ENCODE results near the gene SS18L1.

SS18L1 gene

DNA sequence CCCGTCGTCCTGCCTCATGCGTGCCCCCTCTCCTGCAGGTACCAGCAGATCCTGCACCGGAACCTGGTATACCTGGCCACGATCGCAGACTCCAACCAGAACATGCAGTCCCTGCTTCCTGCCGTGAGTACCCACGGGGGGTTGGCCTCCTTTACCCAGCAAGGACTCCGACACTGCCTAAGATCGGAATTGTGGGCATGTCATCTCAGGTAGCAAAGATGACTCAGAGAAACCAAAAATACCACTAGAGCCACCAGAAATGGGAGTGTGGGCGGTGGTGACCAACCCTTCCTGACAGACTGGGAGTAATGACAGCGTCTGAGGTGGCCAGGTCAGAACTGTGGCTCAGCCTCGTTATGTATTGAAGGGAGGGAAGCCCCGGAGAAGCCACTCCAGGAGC lies 16.3 kb downstream of the SS18L1 start:
- peaks cover 7 to 34% of the 10 kb centered on the region in 2 donors for H3K36me3 ChIP-seq (ENCODE audit: control insufficient read depth in 1 of 2, insufficient read depth in 2 of 2, low read length in 2 of 2)
- no peak overlapping the region for H3K4me3 ChIP-seq (ENCODE audit: low read depth in 1 of 2, low read length in 2 of 2)
- no peak overlapping the region for H3K27ac ChIP-seq (ENCODE audit: low read length)
- no peaks in the 10 kb centered on the region for H3K9me3 ChIP-seq (ENCODE audit: control insufficient read depth in 1 of 2, low read length in 2 of 2)
- peaks cover 0 to 11% of the 10 kb centered on the region in 2 donors for H3K4me1 ChIP-seq (ENCODE audit: control insufficient read depth in 1 of 2, insufficient read depth in 2 of 2, low read length in 2 of 2)
- H3K27me3 ChIP-seq (ENCODE audit: low read depth, low read length) = no peaks in the 10 kb centered on the region

DNA sequence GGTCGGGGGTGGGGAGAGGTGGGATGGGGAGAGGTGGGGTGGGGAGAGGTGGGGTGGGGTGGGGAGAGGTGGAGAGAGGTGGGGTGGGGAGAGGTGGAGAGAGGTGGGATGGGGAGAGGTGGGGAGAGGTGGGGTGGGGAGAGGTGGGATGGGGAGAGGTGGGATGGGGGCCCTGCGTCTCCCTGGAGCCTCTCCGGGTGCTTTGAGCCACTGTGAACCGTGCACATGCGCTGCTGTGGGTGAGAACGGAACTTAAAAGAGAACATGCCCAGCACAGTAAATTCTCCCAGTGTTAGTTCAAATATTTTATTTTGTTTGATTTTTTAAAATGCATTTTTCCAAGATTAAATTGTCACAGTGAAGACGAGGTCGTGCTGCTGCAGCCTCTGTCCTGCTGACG lies 16.7 kb downstream of the SS18L1 start:
- Histone ChIP-seq H3K4me1 (ENCODE audit: control insufficient read depth in 1 of 2, insufficient read depth in 2 of 2, low read length in 2 of 2) (peaks cover 0 to 11% of the 10 kb centered on the region in 2 donors), H3K27ac (ENCODE audit: low read length) (no peak overlapping the region), H3K36me3 (ENCODE audit: control insufficient read depth in 1 of 2, insufficient read depth in 2 of 2, low read length in 2 of 2) (peaks cover 11 to 37% of the 10 kb centered on the region in 2 donors), H3K27me3 (ENCODE audit: low read depth, low read length) (no peaks in the 10 kb centered on the region), H3K9me3 (ENCODE audit: control insufficient read depth in 1 of 2, low read length in 2 of 2) (no peaks in the 10 kb centered on the region), H3K4me3 (ENCODE audit: low read depth in 1 of 2, low read length in 2 of 2) (no peak overlapping the region)

DNA sequence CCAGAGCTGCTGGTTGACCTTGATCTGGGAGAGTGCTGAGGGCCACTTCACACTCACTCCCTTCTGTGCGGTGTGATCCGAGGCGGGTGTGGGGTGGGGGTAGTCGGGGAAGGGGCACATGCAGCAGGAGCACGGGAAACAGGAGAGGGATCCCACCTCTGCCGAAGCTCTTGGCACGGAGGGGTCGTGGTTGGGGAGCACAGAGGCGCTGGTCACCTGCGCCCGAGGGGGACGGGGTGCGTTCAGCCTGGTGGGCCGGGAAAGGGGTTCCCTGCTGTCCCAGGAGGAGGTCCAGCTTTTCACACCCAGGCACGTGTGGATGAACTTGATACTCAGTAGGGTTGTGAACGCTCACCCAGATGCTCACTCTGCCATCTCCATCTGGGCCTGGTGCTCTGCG lies 17.3 kb downstream of the SS18L1 start:
- Histone ChIP-seq H3K4me1 (ENCODE audit: control insufficient read depth in 1 of 2, insufficient read depth in 2 of 2, low read length in 2 of 2) (peaks cover 0 to 11% of the 10 kb centered on the region in 2 donors), H3K9me3 (ENCODE audit: control insufficient read depth in 1 of 2, low read length in 2 of 2) (no peaks in the 10 kb centered on the region), H3K36me3 (ENCODE audit: control insufficient read depth in 1 of 2, insufficient read depth in 2 of 2, low read length in 2 of 2) (peaks cover 13 to 43% of the 10 kb centered on the region in 2 donors), H3K27ac (ENCODE audit: low read length) (no peak overlapping the region), H3K4me3 (ENCODE audit: low read depth in 1 of 2, low read length in 2 of 2) (no peak overlapping the region), H3K27me3 (ENCODE audit: low read depth, low read length) (no peaks in the 10 kb centered on the region)

DNA sequence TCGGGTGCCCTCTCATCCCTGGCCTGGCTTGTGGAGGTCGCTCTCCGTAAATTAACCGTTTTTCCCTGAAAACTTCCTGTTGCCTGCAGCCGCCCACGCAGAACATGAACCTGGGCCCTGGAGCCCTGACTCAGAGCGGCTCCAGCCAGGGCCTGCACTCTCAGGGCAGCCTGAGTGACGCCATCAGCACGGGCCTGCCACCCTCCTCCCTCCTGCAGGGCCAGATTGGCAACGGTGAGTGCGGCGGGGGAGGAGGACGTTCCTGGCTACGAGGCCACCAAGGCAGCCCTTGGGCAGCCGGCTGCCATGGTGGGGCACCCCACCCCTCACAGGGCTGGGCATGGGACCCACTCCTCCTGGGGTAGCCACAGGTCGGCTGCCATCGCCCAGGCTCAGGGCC lies 17.8 kb downstream of the SS18L1 start:
- no peaks in the 10 kb centered on the region for H3K27me3 ChIP-seq (ENCODE audit: low read depth, low read length)
- peaks cover 18 to 48% of the 10 kb centered on the region in 2 donors for H3K36me3 ChIP-seq (ENCODE audit: control insufficient read depth in 1 of 2, insufficient read depth in 2 of 2, low read length in 2 of 2)
- H3K4me3 ChIP-seq (ENCODE audit: low read depth in 1 of 2, low read length in 2 of 2) = no peak overlapping the region
- peaks cover 0 to 11% of the 10 kb centered on the region in 2 donors for H3K4me1 ChIP-seq (ENCODE audit: control insufficient read depth in 1 of 2, insufficient read depth in 2 of 2, low read length in 2 of 2)
- no peaks in the 10 kb centered on the region for H3K9me3 ChIP-seq (ENCODE audit: control insufficient read depth in 1 of 2, low read length in 2 of 2)
- H3K27ac ChIP-seq (ENCODE audit: low read length) = no peak overlapping the region

DNA sequence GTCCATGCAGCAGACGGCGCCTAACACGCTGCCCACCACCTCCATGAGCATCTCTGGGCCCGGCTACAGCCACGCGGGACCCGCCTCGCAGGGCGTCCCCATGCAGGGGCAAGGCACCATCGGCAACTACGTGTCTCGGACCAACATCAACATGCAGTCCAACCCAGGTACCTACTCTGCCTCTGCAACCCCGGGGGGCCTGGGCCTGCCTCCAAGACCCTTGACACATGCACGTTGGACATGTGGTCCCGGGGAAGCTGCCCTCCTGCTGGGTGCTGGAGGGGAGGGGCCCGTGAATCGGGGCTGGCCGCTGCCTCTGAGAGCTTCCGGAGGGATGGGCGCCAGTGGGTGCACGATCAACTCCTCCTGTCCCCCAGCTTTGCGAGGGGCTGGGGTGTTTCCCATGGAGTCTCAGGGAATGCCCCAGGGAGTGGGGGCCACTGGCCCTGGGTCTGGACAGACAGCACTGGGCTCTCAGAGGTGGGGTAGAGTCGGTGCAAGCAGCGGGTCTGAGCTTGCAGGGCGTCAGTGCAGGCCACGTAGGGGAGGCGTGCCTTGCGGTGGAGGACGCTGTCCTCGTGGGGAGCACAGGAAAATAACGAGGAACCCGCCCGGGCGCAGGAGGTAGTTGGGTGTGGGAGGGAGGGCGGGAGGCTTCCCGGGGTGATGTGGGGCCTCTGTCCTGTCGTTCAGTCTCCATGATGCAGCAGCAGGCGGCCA lies 19.4 kb downstream of the SS18L1 start:
- Histone ChIP-seq H3K27me3 (ENCODE audit: low read depth, low read length) (no peaks in the 10 kb centered on the region), H3K9me3 (ENCODE audit: control insufficient read depth in 1 of 2, low read length in 2 of 2) (no peaks in the 10 kb centered on the region), H3K4me1 (ENCODE audit: control insufficient read depth in 1 of 2, insufficient read depth in 2 of 2, low read length in 2 of 2) (no peaks in the 10 kb centered on the region), H3K4me3 (ENCODE audit: low read depth in 1 of 2, low read length in 2 of 2) (no peak overlapping the region), H3K27ac (ENCODE audit: low read length) (no peak overlapping the region), H3K36me3 (ENCODE audit: control insufficient read depth in 1 of 2, insufficient read depth in 2 of 2, low read length in 2 of 2) (peaks cover 20 to 57% of the 10 kb centered on the region in 2 donors)

DNA sequence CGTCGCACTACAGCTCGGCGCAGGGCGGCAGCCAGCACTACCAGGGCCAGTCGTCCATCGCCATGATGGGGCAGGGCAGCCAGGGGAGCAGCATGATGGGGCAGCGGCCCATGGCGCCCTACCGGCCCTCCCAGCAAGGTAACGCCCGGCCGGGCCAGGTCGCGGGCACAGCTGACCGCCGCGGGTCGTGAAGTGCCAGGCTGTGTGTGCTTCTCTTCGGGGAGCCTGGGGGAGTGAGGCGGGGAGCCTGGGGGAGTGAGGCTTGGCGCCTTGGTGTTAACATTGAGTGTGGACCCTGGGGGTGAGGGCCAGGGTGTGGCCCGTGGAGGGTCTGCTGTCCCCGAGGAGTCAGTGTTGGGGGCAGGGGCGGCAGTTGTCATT lies 19.9 kb downstream of the SS18L1 start:
- Histone ChIP-seq H3K36me3 (ENCODE audit: control insufficient read depth in 1 of 2, insufficient read depth in 2 of 2, low read length in 2 of 2) (peaks cover 21 to 61% of the 10 kb centered on the region in 2 donors), H3K27me3 (ENCODE audit: low read depth, low read length) (no peaks in the 10 kb centered on the region), H3K9me3 (ENCODE audit: control insufficient read depth in 1 of 2, low read length in 2 of 2) (no peaks in the 10 kb centered on the region)

DNA sequence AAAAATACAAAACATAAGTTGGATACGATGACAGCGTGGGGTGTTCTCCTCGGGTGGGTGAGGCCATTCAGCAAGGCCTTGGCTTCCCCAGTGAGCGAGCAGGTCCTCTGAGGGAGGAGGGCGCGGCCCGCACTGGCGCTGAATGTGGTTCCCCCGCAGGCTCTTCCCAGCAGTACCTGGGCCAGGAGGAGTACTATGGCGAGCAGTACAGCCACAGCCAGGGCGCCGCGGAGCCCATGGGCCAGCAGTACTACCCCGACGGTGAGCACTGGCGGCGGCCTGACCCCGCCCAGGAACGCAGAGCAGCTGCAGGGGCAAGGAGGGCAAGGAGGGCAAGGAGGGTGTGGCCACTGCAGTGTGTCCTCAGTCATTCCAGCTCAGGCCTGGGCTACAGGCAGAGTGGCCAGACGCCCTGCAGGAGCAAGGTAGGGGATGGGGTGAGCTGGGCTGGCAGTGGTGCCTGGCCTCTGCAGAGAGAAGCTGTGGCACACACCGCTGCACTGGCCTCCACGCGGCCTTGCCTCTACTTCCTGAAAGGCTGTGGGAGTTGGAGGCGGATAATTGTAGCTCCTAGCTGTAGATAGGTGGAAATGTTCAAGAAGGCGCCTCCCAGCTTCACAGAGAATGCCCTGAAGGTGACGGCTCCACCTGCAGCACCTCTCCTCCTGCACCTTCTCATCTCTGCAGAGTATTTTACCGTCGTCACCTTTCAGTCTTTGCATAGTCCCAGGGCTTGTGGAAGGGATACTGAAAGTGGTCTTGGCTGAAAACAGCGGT lies 20.6 kb downstream of the SS18L1 start:
- peaks cover 19 to 62% of the 10 kb centered on the region in 2 donors for H3K36me3 ChIP-seq (ENCODE audit: control insufficient read depth in 1 of 2, insufficient read depth in 2 of 2, low read length in 2 of 2)
- H3K4me1 ChIP-seq (ENCODE audit: control insufficient read depth in 1 of 2, insufficient read depth in 2 of 2, low read length in 2 of 2) = no peaks in the 10 kb centered on the region
- no peak overlapping the region for H3K4me3 ChIP-seq (ENCODE audit: low read depth in 1 of 2, low read length in 2 of 2)
- H3K27me3 ChIP-seq (ENCODE audit: low read depth, low read length) = no peaks in the 10 kb centered on the region
- no peak overlapping the region for H3K27ac ChIP-seq (ENCODE audit: low read length)
- H3K9me3 ChIP-seq (ENCODE audit: control insufficient read depth in 1 of 2, low read length in 2 of 2) = no peaks in the 10 kb centered on the region

More for the DNA sequence above, 19.9 kb downstream of the SS18L1 start:
- Histone ChIP-seq H3K4me3 (ENCODE audit: low read depth in 1 of 2, low read length in 2 of 2) (no peak overlapping the region), H3K4me1 (ENCODE audit: control insufficient read depth in 1 of 2, insufficient read depth in 2 of 2, low read length in 2 of 2) (no peaks in the 10 kb centered on the region), H3K27ac (ENCODE audit: low read length) (no peak overlapping the region)

DNA sequence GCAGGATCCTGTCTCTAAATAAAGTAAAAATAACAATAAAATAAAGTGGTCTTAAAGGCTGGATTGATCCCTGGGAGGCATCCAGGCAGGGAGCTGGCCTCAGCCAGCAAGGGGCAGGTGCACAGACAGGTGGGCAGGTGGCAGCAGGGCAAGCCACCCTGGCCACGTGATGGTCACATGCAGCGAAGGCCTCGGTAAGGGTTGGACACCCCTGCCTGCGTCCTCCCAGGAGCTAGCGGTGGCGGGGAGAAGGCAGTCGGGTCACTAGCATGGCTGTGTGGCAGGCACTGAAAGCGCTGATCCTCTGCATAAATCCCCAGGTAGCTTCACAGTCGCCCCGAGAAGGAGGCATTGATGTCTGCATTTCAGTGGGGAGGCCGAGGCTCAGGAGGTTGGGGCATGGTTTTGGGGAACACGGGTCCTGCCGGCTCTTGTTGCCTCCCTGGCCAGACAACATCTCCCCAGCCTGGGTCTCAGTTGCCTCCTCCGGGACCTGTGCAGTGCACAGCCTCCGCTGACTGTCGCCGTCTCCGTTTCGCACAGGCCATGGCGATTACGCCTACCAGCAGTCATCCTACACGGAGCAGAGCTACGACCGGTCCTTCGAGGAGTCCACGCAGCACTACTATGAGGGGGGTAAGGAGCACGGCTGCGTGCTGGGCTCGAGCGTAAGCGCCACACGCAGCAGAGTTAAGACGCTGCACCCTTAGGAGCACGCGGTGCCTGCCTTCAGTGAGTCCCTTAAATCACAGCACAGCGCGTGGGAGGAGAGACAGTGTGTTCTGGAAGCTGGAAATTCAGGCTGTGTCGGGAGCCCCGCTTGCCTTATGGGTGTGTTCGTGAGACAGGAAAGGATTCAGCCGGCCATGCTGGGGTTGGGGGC lies 21.6 kb downstream of the SS18L1 start:
- no peak overlapping the region for H3K27ac ChIP-seq (ENCODE audit: low read length)
- no peaks in the 10 kb centered on the region for H3K27me3 ChIP-seq (ENCODE audit: low read depth, low read length)
- H3K4me1 ChIP-seq (ENCODE audit: control insufficient read depth in 1 of 2, insufficient read depth in 2 of 2, low read length in 2 of 2) = no peaks in the 10 kb centered on the region
- H3K36me3 ChIP-seq (ENCODE audit: control insufficient read depth in 1 of 2, insufficient read depth in 2 of 2, low read length in 2 of 2) = peaks cover 19 to 69% of the 10 kb centered on the region in 2 donors
- no peaks in the 10 kb centered on the region for H3K9me3 ChIP-seq (ENCODE audit: control insufficient read depth in 1 of 2, low read length in 2 of 2)
- H3K4me3 ChIP-seq (ENCODE audit: low read depth in 1 of 2, low read length in 2 of 2) = no peak overlapping the region

DNA sequence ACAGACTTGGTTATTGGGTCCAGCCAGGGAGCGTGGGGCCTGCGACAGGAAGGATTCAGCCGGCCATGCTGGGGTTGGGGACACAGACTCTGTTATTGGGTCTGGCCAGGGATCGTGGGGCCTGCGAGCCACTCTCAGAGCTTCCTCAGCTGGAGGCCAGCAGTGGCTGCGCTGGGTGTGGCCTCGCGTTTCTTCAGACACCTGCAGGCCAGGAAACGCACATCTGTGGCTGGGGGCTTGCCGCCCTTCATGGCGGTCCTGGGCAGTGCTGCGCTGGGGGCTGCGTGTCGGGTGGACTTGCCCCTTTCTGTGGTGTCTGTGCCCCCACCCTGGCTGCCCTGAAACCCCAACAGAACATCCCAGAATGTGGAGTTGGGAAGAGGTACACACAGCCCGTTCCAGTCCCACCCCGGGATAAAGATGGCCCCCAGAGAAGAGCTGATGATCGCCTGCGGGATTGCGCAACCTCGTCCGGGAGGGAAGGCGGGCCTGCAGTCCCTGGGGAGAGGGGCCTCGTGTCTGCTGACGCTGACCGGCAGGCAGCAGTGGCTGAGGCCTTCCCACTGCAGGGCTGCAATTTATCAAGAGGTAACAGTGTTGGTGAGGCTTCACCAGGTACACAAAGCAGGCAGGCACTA lies 22.3 kb downstream of the SS18L1 start:
- Histone ChIP-seq H3K4me3 (ENCODE audit: low read depth in 1 of 2, low read length in 2 of 2) (no peak overlapping the region), H3K9me3 (ENCODE audit: control insufficient read depth in 1 of 2, low read length in 2 of 2) (no peaks in the 10 kb centered on the region), H3K27ac (ENCODE audit: low read length) (no peak overlapping the region), H3K27me3 (ENCODE audit: low read depth, low read length) (no peaks in the 10 kb centered on the region), H3K4me1 (ENCODE audit: control insufficient read depth in 1 of 2, insufficient read depth in 2 of 2, low read length in 2 of 2) (no peaks in the 10 kb centered on the region), H3K36me3 (ENCODE audit: control insufficient read depth in 1 of 2, insufficient read depth in 2 of 2, low read length in 2 of 2) (peaks cover 19 to 67% of the 10 kb centered on the region in 2 donors)

DNA sequence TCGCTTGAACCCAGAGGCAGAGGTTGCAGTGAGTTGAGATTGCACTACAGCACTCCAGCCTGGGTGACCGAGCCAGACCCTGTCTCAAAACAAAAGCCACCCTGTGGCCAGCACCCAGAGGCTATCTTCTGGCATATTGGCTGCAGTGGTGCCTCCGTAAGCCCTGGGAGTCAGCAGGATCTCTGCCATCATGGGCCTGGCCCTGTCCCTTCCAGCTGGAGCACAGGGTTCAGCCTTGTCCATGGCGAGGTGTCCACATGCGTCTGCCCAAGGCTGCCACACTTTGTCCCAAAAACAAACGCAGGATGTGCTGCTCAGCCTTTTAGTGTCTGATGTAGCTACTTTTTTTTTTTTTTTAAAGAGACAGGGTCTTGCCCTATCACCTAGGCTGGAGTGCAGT lies 23.9 kb downstream of the SS18L1 start:
- Histone ChIP-seq H3K4me1 (ENCODE audit: control insufficient read depth in 1 of 2, insufficient read depth in 2 of 2, low read length in 2 of 2) (no peaks in the 10 kb centered on the region), H3K27ac (ENCODE audit: low read length) (no peak overlapping the region), H3K27me3 (ENCODE audit: low read depth, low read length) (no peaks in the 10 kb centered on the region), H3K9me3 (ENCODE audit: control insufficient read depth in 1 of 2, low read length in 2 of 2) (no peaks in the 10 kb centered on the region), H3K4me3 (ENCODE audit: low read depth in 1 of 2, low read length in 2 of 2) (no peak overlapping the region), H3K36me3 (ENCODE audit: control insufficient read depth in 1 of 2, insufficient read depth in 2 of 2, low read length in 2 of 2) (peaks cover 17 to 59% of the 10 kb centered on the region in 2 donors)
